GM18517 (cell line): ENCODE measurements around the gene LCORL.

Source experiments
- ATAC-seq: cut with Tn5 transposase; IDR thresholded peaks from one replicate; pipeline ENCODE4 v1.9.1; 2021; ENCODE audit warnings: mild to moderate bottlenecking, moderate library complexity; ENCODE audit not compliant: unreplicated experiment

Gene LCORL

GRCh38 chr4:17939054-17939453 lies 82.5 kb downstream of the LCORL start:
- ATAC-seq, result no peak

- ATAC-seq, result no peak
These were observed 87.3 kb downstream of the LCORL start for GRCh38 chr4:17934286-17934685.

- ATAC-seq, result no peak
These were observed 88.4 kb downstream of the LCORL start for GRCh38 chr4:17933126-17933525.

GRCh38 chr4:17932041-17932440 lies 89.5 kb downstream of the LCORL start:
- ATAC-seq, result no peak

- ATAC-seq, result no peak
These were observed 91.3 kb downstream of the LCORL start for GRCh38 chr4:17930256-17930655.

- ATAC-seq, result no peak
These were observed 97.4 kb downstream of the LCORL start for GRCh38 chr4:17924189-17924588.

- no peak for ATAC-seq
These were observed 100.1 kb downstream of the LCORL start for GRCh38 chr4:17921451-17921850.

- ATAC-seq, result no peak
These were observed 100.9 kb downstream of the LCORL start for GRCh38 chr4:17920681-17921080.

- no peak for ATAC-seq
These were observed 106.1 kb downstream of the LCORL start for GRCh38 chr4:17915439-17915838.

GRCh38 chr4:17912011-17912410 lies 109.5 kb downstream of the LCORL start:
- ATAC-seq, result no peak

- ATAC-seq, result no peak
These were observed 109.9 kb downstream of the LCORL start for GRCh38 chr4:17911608-17912007.

GRCh38 chr4:17898553-17899055 lies 123.0 kb downstream of the LCORL start:
- no peak for ATAC-seq

- no peak for ATAC-seq
These were observed 126.1 kb downstream of the LCORL start for GRCh38 chr4:17895481-17895880.

GRCh38 chr4:17894421-17894820 lies 127.1 kb downstream of the LCORL start:
- ATAC-seq, result no peak

GRCh38 chr4:17889692-17890091 lies 131.9 kb downstream of the LCORL start:
- no peak for ATAC-seq

GRCh38 chr4:17884511-17884910 lies 137.0 kb downstream of the LCORL start:
- no peak for ATAC-seq

- ATAC-seq, result no peak
These were observed 137.5 kb downstream of the LCORL start for GRCh38 chr4:17884063-17884462.

- ATAC-seq, result no peak
These were observed 143.9 kb downstream of the LCORL start for GRCh38 chr4:17877661-17878060.

- ATAC-seq, result no peak
These were observed 144.6 kb downstream of the LCORL start for GRCh38 chr4:17876943-17877342.

- peak; percentile 99 for ATAC-seq
These were observed 146.0 kb downstream of the LCORL start for GRCh38 chr4:17875402-17876070.

GRCh38 chr4:17869327-17869726 lies 152.2 kb downstream of the LCORL start:
- ATAC-seq, result no peak

GRCh38 chr4:17867276-17867675 lies 154.3 kb downstream of the LCORL start:
- no peak for ATAC-seq

GRCh38 chr4:17866810-17867209 lies 154.7 kb downstream of the LCORL start:
- no peak for ATAC-seq
